T-helper 1 cell (primary cell): ENCODE data around the gene CIAO3.
A peak's percentile ranks its signal among the peaks of the same experiment; 100 is the strongest.

Experiments used
- DNase-seq, 5 donors: peaks; one replicate each; pipeline ENCODE4 v3.0.0-alpha.2; 2012 to 2020

The CIAO3 gene

DNA sequence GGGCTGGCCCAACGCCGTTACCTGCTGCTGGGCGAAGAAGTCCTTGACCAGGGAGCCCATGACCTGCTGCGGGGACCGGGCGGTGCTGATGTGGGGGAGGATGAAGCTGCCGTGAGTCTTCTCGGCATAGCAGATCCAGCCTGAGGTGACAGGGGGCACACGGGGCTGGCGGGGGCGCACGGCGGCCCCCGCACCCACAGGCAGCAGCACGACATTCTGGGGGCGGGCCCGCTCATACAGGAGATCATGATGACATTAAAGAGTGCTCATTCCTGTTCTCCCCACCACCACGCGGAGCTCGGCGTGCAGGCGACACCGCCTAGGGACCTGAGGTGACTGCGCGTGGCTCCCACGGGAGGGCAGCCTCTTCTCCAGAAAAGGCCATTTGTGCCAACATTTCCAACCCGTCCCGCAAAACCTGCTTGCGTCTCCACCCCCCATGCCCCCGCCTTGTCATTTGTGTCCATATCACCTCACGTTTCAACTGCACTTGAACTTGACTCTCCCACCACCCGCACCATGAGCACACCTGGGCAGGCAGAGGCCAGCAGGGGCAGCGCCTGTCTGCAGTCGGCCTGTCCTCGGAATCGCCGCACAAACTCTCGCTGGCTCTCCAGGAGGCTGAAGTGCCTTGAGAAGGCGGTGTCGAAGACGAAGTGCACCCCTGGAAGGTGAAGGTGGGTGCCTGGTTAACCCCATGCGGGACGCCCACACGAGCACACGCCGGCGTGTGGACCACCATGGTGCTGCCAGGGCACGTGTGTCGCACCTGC, 6.4 kb downstream of the CIAO3 start:
- DNase-seq: no peak

DNA sequence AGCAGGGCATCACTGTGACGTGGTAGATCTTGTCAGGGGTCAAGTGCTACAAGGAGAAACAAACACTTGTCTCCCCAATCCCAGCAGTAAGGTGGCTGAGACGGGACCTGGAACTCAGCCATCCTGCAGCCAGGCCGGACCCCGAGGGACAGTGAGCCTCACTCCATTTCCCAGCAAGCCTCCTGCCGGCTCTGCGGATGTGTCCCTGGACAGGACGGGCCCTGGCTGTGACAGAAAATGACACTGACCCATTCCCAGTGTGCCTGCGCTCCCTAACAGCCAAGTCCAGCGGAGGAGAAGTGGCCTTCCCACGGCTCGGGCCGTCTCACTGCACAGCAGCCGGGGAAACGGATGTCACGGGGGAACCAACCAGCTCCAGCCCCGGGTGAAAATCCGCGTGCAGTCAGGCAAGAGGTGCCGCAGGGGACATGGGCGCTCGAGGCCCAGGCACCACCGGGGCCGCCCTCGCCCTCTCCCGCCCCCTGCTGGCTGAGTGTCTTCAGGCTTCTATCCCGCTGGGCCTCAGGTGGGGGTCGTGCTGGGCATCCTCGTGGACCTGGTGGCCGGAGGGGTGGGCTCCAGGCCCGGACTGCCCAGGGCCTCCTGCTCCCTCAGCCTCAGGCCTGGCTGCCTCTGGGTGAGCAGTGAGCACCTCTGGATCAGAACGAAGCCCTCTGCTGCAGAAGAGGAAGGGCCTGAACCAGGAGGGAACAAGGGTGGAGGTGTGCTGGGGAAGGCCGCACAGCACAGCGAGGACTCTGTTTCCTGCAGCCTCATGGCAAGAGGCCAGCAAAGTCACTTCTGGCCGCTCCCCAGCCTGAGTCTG, 7.2 kb downstream of the CIAO3 start:
- peak in 1 of 5 donors; percentile 25 for DNase-seq

DNA sequence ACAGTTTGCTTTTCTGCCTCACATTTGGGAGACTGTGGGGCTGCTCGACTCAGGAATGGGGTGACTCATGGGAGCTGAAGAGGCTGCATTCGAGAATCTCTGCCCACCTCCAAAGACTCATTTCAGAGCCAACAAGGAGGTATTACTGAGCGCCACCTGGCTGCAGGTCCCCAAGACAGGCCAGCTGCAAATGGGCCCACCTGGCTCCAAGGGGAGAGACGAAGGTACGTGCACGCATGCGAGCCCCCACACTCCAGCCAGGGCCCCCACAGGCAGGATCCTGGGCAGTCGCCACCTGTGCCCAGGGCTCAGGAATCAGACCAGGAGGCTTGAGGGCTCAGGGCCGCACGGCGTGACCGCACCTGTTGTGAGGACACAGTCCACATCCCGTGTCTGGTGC, 7.9 kb downstream of the CIAO3 start:
- DNase-seq: no peak

DNA sequence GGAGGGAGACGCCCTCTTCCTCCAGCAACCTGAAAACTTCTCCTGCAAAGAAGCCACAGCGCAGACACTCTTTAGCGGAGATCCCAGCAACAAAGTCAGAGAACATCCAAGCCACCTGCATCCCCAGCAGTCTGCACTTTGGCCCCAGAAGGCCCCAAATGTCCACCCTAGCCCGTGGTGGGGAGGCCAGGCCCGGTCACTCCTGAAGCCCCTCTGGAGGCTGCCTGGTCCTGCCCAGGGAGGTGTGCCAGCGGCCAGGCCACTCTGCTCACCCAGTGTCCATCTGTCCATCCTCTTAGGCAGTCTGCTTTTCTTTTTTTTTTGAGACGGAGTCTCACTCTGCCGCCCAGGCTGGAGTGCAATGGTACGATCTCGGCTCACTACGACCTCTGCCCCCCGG, 8.5 kb downstream of the CIAO3 start:
- no peak for DNase-seq

DNA sequence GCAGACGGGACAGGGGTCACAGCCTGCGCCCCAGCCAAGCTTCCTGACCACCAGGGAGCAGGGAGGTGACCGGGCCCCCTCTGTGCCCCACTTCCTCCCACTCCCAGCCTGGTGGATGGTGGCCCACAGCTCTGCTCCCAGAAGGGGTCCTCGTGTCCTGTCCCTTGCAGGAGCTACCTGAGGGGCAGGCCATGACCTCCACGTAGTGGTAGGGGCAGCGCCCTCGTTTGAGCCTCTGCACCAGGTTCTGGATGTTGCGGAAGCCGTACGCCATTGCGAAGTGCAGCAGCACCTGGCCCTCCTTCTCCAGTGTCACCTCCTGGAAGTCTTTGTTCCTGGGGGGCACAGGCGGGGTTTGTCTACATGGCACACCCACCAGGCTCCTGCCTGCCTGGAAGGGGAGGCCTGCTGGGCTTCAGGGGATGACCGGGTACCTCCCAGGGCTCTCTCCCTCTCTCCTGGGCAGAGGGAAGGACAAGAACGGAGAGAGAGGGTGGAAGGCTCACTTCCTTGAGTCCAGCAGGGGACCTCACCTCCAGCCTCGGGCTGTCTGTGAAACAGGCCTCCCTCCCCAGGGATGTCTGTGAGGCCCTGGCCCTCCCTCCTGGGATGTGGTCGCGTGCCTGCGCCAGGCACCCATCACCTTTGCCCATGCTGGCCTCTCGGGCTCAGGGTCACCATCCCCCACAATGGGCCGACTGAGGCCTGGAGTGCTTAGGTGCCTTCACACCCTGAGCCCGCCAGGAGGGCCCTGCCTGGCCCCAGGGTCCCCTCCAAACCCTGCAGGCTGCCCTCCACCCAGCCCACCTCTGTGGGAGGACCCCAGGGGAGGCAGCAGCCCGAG, 9.9 kb downstream of the CIAO3 start:
- no peak for DNase-seq

DNA sequence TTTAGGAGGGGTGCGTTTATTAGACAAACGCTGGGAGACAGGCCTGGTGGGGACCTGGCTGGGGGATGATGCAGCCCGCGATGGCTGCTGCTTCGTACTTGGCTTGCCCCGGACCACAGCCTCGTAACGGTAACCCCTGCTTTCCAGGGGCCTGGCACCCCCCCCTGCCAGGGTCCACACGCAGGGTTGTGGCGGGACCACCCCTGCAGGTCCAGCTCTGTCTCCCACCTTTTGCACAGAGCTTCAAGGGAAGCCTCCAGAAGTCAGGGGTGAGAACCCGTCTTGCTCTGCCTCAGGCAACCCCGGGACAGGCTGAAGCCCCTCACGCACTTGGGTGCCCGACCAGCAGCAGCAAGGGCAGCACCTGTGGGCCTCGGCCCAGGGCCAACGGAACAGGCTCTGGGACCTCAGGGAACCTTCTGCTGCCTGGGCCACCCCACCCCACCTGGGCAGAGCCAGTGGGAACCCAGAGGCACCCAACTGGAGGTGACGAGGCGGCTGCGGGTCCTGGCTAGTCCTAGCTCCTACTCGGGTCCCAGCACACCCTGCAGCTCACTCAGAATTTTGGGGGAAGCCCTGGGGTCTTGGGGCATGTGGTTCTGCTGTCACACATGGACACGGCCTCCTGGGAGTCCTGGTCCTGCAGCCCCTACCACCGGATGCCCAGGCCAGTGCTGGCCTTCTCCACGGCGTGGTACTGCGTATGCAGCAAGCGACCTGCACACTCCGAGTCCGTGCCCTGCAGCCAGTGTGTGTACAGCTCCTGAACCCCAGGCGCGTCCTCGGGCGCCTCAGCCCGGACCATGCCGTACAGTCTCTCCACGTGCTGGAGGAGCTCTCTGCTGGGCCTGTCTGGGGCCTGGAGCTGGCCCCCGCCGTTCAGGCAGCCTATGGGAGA, 10.8 kb downstream of the CIAO3 start:
- DNase-seq: peak in 1 of 5 donors; percentile 12

DNA sequence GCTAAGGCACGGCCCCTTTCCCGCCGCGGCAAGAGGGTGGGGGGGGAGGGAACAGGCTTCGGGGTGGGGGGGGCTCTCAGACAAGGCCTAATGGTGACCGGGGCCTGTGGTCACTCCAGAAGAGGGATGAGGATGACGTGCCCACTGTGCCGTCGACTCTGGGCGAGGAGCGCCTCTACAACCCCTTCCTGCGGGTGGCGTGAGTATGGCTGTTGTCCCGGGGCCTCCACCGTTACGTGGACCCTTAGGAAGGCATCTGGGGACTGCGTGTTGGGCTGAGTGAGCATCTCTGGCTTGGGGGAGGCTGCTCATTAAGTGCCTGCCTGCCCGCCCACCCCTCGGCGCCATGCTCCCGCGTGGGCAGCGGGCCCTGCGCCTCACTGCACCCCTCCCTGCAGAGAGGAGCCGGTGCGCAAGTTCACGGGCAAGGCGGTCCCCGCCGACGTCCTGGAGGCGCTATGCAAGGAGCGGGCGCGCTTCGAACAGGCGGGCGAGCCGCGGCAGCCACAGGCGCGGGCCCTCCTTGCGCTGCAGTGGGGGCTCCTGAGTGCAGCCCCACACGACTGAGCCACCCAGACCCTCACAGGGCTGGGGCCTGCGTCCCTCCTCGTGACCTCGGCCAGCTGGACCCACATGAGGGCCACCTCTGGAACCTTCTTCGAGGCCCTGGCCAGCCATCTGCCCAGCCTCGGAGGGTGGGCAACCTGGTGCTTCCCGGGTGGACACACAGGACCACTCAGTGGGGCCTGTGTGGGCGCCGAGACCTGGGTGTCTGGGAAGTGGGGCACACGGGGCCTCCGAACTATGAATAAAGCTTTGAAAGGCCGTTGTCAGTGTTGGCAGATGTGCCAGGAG, 11.7 kb downstream of the CIAO3 start:
- DNase-seq: no peak

DNA sequence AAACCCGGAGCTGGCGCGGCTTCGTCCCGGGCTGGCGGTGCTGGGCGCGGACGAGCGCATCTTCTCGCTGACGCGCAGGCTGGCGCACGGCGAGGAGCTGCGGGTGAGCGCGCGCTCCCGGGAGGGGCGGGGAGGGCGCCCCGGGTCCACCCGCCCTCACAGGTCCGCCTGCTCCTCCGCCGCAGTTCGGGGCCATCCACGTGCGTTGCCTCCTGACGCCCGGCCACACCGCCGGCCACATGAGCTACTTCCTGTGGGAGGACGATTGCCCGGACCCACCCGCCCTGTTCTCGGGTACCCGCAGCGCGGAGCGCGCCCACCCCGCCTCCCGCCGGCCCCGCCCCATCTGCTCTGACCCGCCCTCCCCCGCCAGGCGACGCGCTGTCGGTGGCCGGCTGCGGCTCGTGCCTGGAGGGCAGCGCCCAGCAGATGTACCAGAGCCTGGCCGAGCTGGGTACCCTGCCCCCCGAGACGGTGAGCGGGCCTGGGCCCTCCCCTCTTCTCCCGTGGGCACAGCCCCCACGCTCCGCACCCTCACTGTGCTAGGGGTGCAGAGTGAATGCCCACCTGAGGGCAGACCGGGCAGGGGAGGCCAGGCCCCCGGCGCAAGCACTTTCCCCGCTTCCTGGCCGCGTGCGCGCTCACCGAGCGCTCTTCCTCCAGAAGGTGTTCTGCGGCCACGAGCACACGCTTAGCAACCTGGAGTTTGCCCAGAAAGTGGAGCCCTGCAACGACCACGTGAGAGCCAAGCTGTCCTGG, 12.5 kb downstream of the CIAO3 start:
- DNase-seq: peak; percentile 45 to 66 (median 59)

DNA sequence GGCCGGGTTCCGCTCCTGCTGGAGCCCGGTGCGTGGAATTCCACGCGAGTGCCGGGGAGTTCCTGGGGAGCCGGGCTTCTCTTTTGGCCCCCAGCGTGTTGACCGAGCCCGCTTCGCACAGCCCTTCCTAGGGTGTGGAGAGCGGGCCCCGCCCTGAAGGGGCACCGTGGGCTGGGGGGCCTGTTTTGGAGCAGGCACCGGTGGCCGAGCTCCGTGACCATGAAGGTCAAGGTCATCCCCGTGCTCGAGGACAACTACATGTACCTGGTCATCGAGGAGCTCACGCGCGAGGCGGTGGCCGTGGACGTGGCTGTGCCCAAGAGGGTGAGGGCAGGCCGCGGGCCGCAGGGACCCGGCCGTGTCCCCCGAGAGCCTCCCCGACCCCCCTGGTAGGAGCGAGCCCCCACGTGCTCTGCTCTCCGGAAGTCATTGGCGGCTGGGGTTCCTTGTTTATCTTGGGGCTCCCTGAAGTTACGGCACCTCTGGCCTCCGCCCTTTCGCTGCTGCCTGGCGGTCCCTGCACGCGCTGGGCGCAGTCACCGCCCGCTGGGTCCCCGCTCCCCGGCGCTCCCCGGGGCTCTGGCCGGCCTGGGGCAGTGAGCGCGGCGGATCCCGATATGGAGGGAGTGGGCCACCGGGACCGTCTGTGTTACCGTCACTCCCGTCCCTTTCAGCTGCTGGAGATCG, 13.4 kb downstream of the CIAO3 start:
- no peak for DNase-seq

DNA sequence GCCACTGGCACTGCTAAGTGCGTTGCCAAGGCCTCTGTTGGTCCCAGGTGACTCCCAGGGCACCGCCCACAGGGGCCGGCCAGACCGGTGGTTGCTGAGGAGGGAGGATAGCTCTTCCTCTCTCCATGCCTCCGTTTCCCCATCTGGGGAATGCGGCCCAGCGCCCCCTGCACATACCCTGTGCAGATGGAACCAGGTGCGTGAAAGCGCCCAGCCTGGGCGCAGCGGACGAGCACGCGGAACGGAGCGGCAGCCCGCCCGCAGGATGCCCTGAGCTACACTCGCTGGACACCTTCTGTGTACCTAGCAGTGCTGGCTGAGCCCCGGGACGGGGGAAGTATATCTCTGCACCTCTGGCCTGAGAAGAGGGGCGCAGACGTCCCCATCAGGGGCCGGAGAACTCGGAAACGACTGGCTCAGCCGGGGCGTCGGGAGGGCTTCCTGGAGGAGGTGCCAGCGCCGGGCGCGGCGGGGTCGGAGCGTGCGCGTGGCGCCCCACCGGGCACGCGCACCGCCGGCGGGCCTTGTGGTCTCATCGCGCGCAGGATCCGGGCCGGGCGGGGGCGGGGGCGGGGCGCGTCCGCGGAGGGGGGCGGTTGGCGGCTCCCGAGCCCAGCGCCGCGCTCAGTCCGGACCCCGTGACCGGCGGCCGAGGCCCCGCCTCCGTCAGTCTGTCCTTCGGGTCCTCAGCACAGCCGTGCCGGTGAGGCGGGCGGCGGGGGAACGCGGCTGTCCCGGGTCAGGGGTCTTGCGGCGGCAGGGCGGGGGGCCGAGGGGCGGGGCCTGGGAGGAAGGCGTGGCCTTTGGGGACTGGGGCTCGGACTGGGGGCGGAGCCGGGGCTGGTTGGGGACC, 14.1 kb downstream of the CIAO3 start, which contains the start of the genes CCDC78 and HAGHL:
Gene CCDC78 (minus strand): TSS at position 6 of the 853 bp plus-strand sequence. CDS start 76 bp downstream, outside the sequence.
Gene HAGHL (plus strand): TSS at position 669 of the 853 bp plus-strand sequence. CDS start 404 bp downstream, outside the sequence.
- DNase-seq: peak; percentile 35 to 60 (median 48)

DNA sequence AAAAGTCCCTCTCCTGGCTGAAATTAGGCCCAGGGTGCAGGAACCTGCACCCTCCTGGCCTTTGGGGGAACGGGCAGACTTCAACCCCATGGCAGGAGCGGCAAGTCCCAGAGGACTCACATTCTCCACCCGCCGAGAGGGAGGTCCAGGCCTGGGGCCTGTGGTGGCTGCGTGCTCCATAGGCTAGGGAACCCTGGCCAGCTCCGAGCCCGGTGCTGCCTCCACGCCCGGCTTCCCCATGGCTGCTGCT, 14.7 kb downstream of the CIAO3 start:
- DNase-seq: no peak

DNA sequence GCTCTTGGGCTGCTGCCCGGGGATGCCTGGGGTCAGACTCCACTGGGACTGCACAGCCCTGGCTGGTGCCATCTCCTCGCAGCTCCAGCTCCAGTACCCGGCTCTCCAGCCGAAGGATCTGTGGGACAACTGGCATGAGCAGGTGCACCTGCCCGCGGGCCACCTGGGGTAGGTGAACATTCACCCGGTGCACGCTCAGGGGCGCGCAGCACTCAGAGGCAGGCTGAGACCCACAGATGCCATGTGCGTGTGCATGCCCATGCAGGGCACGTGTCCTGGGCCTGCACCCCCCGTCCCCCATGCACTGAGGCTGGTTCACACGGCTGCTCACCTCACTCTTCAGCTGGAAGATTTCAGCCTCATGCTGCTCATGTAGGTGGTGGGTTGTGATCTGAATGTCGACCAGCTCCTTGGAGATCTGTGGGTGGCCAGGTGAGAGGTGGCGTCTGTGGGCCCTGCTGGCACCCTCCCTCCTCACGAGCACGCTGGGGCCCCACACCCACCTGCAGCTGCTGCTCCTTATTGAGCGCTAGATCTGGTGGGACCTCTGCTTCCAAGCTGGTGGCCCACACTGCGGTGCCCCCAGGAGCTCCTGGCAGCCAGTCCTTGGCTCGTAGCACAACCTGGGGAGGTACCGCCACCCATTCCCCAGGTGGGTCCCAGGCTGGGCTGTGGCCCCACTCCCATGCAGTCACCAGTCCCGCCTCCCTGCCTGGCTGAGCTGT, 15.2 kb downstream of the CIAO3 start:
- no peak for DNase-seq

DNA sequence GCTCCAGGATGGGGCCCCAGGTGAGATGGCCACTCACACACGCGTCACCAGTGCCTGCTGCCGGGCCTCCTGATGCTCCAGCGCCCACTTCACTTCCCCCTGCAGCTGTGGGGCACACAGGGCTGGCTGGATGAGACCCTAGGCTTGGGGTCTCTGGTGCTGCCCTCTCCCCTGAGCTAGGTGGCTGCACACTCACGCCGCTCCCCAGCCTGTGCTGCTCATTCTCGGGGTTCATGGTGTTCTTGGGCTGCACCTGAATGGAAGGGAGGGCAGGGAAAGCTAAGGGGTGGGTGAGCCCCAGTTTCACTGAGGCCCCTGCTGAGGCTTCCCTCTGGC, 15.8 kb downstream of the CIAO3 start:
- no peak for DNase-seq

DNA sequence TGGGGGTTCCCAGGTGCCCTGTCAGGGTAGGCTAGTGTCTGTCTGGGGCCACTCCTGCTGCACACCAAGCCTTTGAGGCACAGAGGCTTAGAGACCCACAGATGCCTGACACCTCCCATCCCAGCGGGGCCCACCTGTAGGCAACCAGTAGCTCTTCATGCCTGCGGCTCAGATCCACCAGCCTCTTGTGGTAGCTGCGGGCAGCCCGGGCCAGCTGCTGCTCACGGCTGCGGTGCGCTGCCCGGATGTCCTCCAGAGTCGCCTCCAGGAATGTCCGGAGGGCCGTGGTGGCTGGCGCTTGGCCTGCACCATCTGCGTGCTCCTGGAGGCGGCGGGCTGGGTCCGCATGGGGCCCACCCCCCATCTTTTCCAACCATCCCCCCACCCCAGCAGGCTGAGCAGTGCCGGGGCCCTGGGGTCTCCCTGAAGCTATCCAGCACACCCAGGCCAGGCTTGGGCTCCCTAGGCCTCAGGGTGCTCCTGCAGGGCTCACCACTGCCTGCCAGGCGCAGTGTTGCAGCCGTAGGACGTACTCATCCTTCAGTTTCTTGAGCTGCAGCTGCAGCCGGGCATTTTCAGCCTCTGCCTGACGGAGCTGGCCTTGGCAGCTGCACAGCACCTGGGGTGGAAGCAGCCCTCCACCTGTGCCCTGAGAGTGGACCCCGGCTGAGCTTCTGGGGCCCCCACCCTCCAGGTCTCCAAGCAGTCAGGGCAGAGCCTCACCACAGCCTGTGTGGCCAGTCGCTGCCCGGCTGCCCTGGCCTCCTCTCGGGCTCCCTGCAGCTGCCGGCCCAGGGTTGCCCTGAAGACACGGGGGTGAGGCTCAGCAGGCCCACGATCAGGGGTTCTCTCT, 16.4 kb downstream of the CIAO3 start:
- no peak for DNase-seq

DNA sequence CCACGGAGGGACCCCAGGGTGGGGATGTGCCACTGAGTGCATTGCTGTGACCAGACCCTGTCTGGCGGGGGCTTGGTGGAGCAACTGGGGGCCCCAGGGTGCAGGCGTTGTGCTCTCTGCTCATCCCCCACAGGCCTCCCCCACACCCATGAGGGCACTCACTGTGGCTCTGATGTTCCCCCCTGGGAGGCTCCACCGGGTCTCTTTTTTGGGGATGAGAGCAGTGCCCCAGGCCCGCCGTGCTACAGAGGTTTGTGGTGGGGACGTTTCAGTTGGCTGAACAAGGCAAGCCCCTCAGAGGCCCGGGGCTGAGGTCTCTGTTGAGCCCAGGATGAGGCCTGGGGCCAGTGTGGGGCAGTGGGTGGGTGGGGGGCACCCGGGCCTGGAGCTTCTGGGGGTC, 17.1 kb downstream of the CIAO3 start:
- no peak for DNase-seq

DNA sequence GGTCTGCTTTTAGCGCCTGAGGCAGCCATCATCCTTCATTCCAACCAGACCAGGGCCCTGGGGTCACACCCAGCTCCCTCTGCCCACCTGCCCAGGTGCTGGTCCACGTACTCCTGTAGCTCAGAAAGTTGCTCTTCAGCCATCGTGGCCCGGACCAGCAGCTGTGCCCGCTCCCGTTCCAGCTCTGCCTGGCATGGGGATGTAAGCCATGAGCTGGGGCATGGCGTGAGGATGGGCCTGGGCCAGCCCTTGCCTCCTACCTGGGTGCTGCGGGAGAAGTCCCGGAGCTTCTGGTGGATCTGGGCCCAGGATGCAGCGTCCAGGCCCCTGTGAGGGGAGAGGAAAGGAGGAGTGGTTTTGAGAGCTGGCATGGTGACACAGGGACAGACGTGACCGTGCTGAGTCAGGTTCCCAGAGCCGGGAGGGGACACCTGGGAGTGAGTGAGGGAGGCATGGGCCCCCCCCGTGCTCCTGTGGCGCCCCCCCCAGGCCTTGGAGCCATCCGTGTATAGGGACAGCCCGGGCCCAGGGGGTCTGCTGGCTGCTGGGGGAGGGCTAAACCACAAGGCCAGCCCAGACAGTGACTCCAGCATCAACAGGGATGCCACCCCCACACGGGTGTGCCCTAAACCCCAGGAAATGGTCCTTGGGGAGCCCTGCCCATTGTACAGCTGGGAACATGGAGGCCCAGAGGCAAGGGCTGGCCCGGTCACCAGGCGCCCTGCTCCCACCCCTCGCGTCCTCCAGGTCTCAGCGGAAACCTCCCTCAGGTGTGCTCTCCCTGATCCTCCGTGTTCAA, 17.8 kb downstream of the CIAO3 start:
- DNase-seq: no peak
